B cell (primary cell): ENCODE data around the gene NIP7. TPM values are rescaled to one million over a fixed set of nuclear protein-coding genes. Genes with fewer than 3 reads are reported as not detected.

Experiments used
- ATAC-seq: fragments of 200-7000 bp; cut with Tn5 transposase; one replicate; pipeline ENCODE4 v1.10.0; 2021; ENCODE audit warnings: low read depth, mild to moderate bottlenecking, moderate number of reproducible peaks, moderate library complexity
- CTCF ChIA-PET: fragments of 350-600 bp; sonication (Branson Sonifier 250); formaldehyde crosslinking; loops from one replicate; lab custom pipeline; 2021; ENCODE audit warnings: antibody characterized with exemption, inconsistent platforms; lab: Charles Lee
- POLR2A ChIA-PET: fragments of 350-600 bp; sonication (Branson Sonifier 250); formaldehyde crosslinking; loops from one replicate; lab custom pipeline; 2021; ENCODE audit warnings: antibody characterized with exemption; lab: Charles Lee
- DNase-seq: peaks from one replicate; pipeline ENCODE4 v3.0.0; 2013
- H2AFZ ChIP-seq: 2 replicates; pipeline ENCODE4 v1.6.1; 2012; ENCODE audit warnings: mild to moderate bottlenecking, low read depth, low read length; ENCODE audit not compliant: insufficient read depth, poor library complexity, severe bottlenecking
- H3K27ac ChIP-seq, 2 donors: 1 replicate in 1 of 2; 2 replicates in 1 of 2; pipeline ENCODE4 v1.5.1; 2012 to 2013; ENCODE audit warnings: low read length in 2 of 2, mild to moderate bottlenecking in 2 of 2, moderate library complexity in 1 of 2
- H3K27me3 ChIP-seq, 4 experiments: fragments of 200-600 bp in 1 of 4; sonication (generic) in 1 of 4; replicated peaks in 1 of 4; 1 replicate in 2 of 4; 2 replicates in 2 of 4; pipeline versions ENCODE4 v1.6.1 to v1.7.0; 2013 to 2016; ENCODE audit warnings: low read length in 3 of 4, mild to moderate bottlenecking in 2 of 4, mixed read lengths in 1 of 4, moderate library complexity in 1 of 4; ENCODE audit not compliant: insufficient read depth in 4 of 4, control insufficient read depth in 3 of 4; ENCODE audit errors: control extremely low read depth in 1 of 4
- H3K36me3 ChIP-seq, 2 experiments: replicated peaks in 1 of 2; 1 replicate in 1 of 2; 2 replicates in 1 of 2; pipeline versions ENCODE4 v1.6.1 to v1.7.1; 2013; ENCODE audit warnings: low read length in 1 of 2; ENCODE audit not compliant: insufficient read depth in 2 of 2, control insufficient read depth in 1 of 2; ENCODE audit errors: control extremely low read depth in 1 of 2, extremely low read depth in 1 of 2
- H3K4me1 ChIP-seq, 2 donors: fragments of 200-600 bp in 1 of 2; sonication (generic) in 1 of 2; 1 replicate in 1 of 2; 2 replicates in 1 of 2; pipeline versions ENCODE4 v1.5.1 to v1.6.1; 2013 to 2017; ENCODE audit warnings: low read length in 2 of 2; ENCODE audit not compliant: control insufficient read depth in 2 of 2, insufficient read depth in 2 of 2
- H3K4me2 ChIP-seq: replicated peaks from 2 replicates; pipeline ENCODE3; 2012; ENCODE audit warnings: mild to moderate bottlenecking, low read depth, low read length; ENCODE audit not compliant: poor library complexity, severe bottlenecking
- H3K4me3 ChIP-seq, 5 experiments: fragments of 200-600 bp in 1 of 5; sonication (generic) in 1 of 5; 1 replicate in 3 of 5; 2 replicates in 2 of 5; pipeline versions ENCODE4 v1.5.1 to v1.7.0; 2011 to 2016; ENCODE audit warnings: low read length in 4 of 5, mild to moderate bottlenecking in 4 of 5, low read depth in 2 of 5, control low read depth in 1 of 5, moderate library complexity in 1 of 5; ENCODE audit not compliant: insufficient read depth in 1 of 5; ENCODE audit errors: control extremely low read depth in 1 of 5, extremely low read depth in 1 of 5
- H3K79me2 ChIP-seq: fragments of 200-600 bp; sonication (generic); one replicate; pipeline ENCODE4 v1.6.0; 2016; ENCODE audit warnings: low read length; ENCODE audit not compliant: control insufficient read depth, insufficient read depth
- H3K9ac ChIP-seq: fragments of 200-600 bp; sonication (generic); 2 replicates; pipeline ENCODE4 v1.6.1; 2017; ENCODE audit warnings: mild to moderate bottlenecking, low read length, moderate library complexity
- H3K9me3 ChIP-seq, 3 donors: one replicate each; pipeline versions ENCODE4 v1.6.1 to v1.7.1; 2013; ENCODE audit warnings: low read length in 2 of 3; ENCODE audit not compliant: control insufficient read depth in 2 of 3, insufficient read depth in 1 of 3; ENCODE audit errors: control extremely low read depth in 1 of 3
- H4K20me1 ChIP-seq: 2 replicates; pipeline ENCODE4 v1.6.0; 2012; ENCODE audit warnings: mild to moderate bottlenecking, low read length; ENCODE audit not compliant: insufficient read depth, control insufficient read depth, poor library complexity, severe bottlenecking
- H3K27ac Mint-ChIP-seq: one replicate; pipeline ENCODE4 v1.8.0; 2021; ENCODE audit warnings: mixed read lengths
- H3K27me3 Mint-ChIP-seq: one replicate; pipeline ENCODE4 v1.8.0; 2021; ENCODE audit warnings: mixed read lengths
- H3K4me1 Mint-ChIP-seq: one replicate; pipeline ENCODE4 v1.8.0; 2021; ENCODE audit warnings: mixed read lengths
- H3K4me3 Mint-ChIP-seq: one replicate; pipeline ENCODE4 v1.8.0; 2021; ENCODE audit warnings: mixed read lengths
- H3K9me3 Mint-ChIP-seq: one replicate; pipeline ENCODE4 v1.8.0; 2022; ENCODE audit warnings: mixed read lengths; ENCODE audit not compliant: insufficient read depth
- CTCF ChIP-seq: fragments of 200-600 bp; IDR thresholded peaks from one replicate; pipeline ENCODE4 v1.8.0; 2022; ENCODE audit warnings: antibody characterized with exemption, mild to moderate bottlenecking
- EZH2 ChIP-seq: IDR thresholded peaks from 2 replicates; pipeline ENCODE4 v1.6.1; 2012; ENCODE audit warnings: borderline replicate concordance, low read depth, mild to moderate bottlenecking, moderate library complexity, low read length; ENCODE audit not compliant: insufficient read depth, poor library complexity, severe bottlenecking
- WGBS: methylation state at CpG from one replicate; pipeline ENCODE4 v1.1.5; 2013; ENCODE audit warnings: missing lambda C conversion rate; ENCODE audit not compliant: insufficient coverage; 5-methylcytosine and 5-hydroxymethylcytosine counted together
- intact Hi-C: fragments of 100-400 bp; cut with micrococcal nuclease; formaldehyde crosslinking; loops from one replicate; pipeline ENCODE4 v1.10.0; 2022
- polyA plus RNA-seq: library from polyadenylated mRNA; depleted of rRNA; stranded (reverse); fragments of >200 nt; gene quantifications from 2 replicates; pipeline ENCODE4 v1.2.3, GENCODE V29; 2012
- total RNA-seq, 2 donors: library from RNA; stranded (reverse); fragments of 120-200 nt in 1 of 2; gene quantifications; 1 replicate in 1 of 2; 2 replicates in 1 of 2; pipeline versions ENCODE4 v1.2.3 to v1.2.4, GENCODE V29; 2013 to 2022

NIP7 gene
- total and polyA plus RNA-seq, 2 donors (not counting 1 experiment from before 2014, with no cell fraction given), result 4.4 to 20.2 TPM

- Histone ChIP-seq H4K20me1 (peaks cover 71% of the 10 kb centered on the region), H3K79me2 (peaks cover 76% of the 10 kb centered on the region), H3K4me1 (peaks cover 10 to 23% of the 10 kb centered on the region in 2 donors), H3K4me2 (no peak overlapping the region), H3K4me3 (no peak overlapping the region), H3K9ac (no peak overlapping the region), H3K27ac (no peak overlapping the region), H3K27me3 (no peaks in the 10 kb centered on the region), H2AFZ (no peak overlapping the region), H3K36me3 (peaks cover 2 to 49% of the 10 kb centered on the region in 2 experiments), H3K9me3 (peaks cover 0 to 6% (median 0%) of the 10 kb centered on the region in 3 donors)
- intact Hi-C loops, result loop anchor here (10.0 kb wide), 1 partner anchor 780 kb away; the partner anchor contains the start of gene ZFP90
- CTCF ChIA-PET, result interaction anchor here (1.3 to 1.8 kb wide), 2 partner anchors 11 to 15 kb away, joined by 5 read pairs; no protein-coding TSS in a partner anchor
- ATAC-seq, result no peak
- POLR2A ChIA-PET, result interaction anchor here (0.6 kb wide), 1 partner anchor 12 kb away, joined by 7 read pairs; no protein-coding TSS in a partner anchor
- no peak overlapping the region for H3K4me3 Mint-ChIP-seq
- TF ChIP-seq CTCF, result no peak
- no peak for TF ChIP-seq EZH2
- H3K27me3 Mint-ChIP-seq, result no peaks in the 10 kb centered on the region
- no peak for DNase-seq
- no peaks in the 10 kb centered on the region for H3K9me3 Mint-ChIP-seq
- H3K27ac Mint-ChIP-seq, result no peak overlapping the region
- 96% methylated on average over 10 of the region's 11 CpGs for WGBS
- H3K4me1 Mint-ChIP-seq, result peaks cover 24% of the 10 kb centered on the region
Measured at GRCh38 chr16:69314534-69314933, 25.0 kb upstream of the NIP7 start.

GRCh38 chr16:69315486-69316311, 23.9 kb upstream of the NIP7 start:
- H4K20me1 ChIP-seq, result peaks cover 81% of the 10 kb centered on the region
- no peaks in the 10 kb centered on the region for H3K27me3 ChIP-seq
- H3K4me2 ChIP-seq, result no peak overlapping the region
- H2AFZ ChIP-seq, result no peak overlapping the region
- ATAC-seq (no peak), DNase-seq (no peak)
- no peak overlapping the region for H3K9ac ChIP-seq
- no peaks in the 10 kb centered on the region for H3K9me3 Mint-ChIP-seq
- H3K27ac ChIP-seq, result no peak overlapping the region
- H3K4me1 ChIP-seq, result peaks cover 7 to 18% of the 10 kb centered on the region in 2 donors
- H3K9me3 ChIP-seq, result no peaks in the 10 kb centered on the region
- CTCF ChIA-PET, result interaction anchor here (1.8 kb wide), 1 partner anchor 10 kb away, joined by 5 read pairs; no protein-coding TSS in a partner anchor
- H3K4me3 ChIP-seq, result no peak overlapping the region
- H3K27me3 Mint-ChIP-seq, result no peaks in the 10 kb centered on the region
- H3K4me1 Mint-ChIP-seq, result peaks cover 19% of the 10 kb centered on the region
- peaks cover 2 to 61% of the 10 kb centered on the region in 2 experiments for H3K36me3 ChIP-seq
- H3K27ac Mint-ChIP-seq, result no peak overlapping the region
- POLR2A ChIA-PET, result no interaction called here
- TF ChIP-seq EZH2 (no peak), CTCF (no peak)
- H3K4me3 Mint-ChIP-seq, result no peak overlapping the region
- intact Hi-C loops, result loop anchor here (10.0 kb wide), 1 partner anchor 781 kb away; the partner anchor contains the start of gene ZFP90
- peaks cover 86% of the 10 kb centered on the region for H3K79me2 ChIP-seq
- 98% methylated on average over 29 of the region's 30 CpGs for WGBS
